ENCODE results near the gene POLR3G. TPM values are rescaled to one million over a fixed set of nuclear protein-coding genes. Genes with fewer than 3 reads are reported as not detected.

POLR3G gene
- total and polyA plus RNA-seq, 12 donors = 0.13 to 2.1 (median 0.54) TPM

- DNase-seq (peak in 1 of 2 donors; percentile 8), ATAC-seq (peak in 3 of 8 donors; percentile 66 to 85 (median 78))
- Histone ChIP-seq H3K9me3 (no peaks in the 10 kb centered on the region), H3K36me3 (no peaks in the 10 kb centered on the region), H3K27me3 (peaks cover 0 to 37% (median 18%) of the 10 kb centered on the region in 7 donors), H3K27ac (no peak overlapping the region), H3K4me1 (no peaks in the 10 kb centered on the region), H3K4me3 (no peak overlapping the region)
- TF ChIP-seq CTCF (IDR thresholded peaks at IDR 0.05) = no peak
- WGBS, 2 donors = 27 to 29% methylated on average over 5 of the region's 5 CpGs
- intact Hi-C loops (cut with DNase I) = no loop called here
These were observed 73.5 kb downstream of the POLR3G start for GRCh38 chr5:90548069-90548593.

GRCh38 chr5:90549223-90549622 lies 74.6 kb downstream of the POLR3G start:
- Histone ChIP-seq H3K27me3 (peaks cover 0 to 41% (median 22%) of the 10 kb centered on the region in 7 donors), H3K36me3 (no peaks in the 10 kb centered on the region), H3K4me3 (no peak overlapping the region), H3K9me3 (no peaks in the 10 kb centered on the region), H3K4me1 (no peaks in the 10 kb centered on the region), H3K27ac (no peak overlapping the region)
- no peak for ATAC-seq
- TF ChIP-seq CTCF (IDR thresholded peaks at IDR 0.05) = no peak
- no peak for DNase-seq
- intact Hi-C loops (cut with DNase I) = no loop called here

DNA sequence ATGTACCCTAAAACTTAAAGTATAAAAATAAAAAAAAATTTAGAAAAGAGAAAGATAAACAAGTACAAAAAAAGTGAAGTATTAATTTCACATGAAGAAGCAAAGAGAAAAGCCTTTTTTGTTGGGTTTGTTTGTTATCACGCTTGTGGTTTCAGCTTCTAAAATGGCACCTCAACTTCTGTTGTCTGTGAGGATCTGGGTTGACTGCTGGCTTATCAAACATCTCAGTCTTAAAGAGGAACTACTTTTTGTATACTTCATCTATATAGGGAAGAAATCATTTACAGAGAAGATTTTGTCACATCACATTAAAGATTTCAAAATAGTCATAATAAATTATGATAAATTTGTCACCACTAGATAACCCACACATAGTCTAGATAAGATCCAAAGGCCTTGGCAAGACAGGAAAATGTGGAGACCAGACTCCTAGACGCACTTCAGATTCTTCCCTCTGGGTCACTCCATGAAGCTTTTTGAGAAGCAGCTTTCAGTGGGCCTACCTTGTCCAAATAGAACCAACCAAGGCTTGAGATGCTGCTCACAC lies 75.1 kb downstream of the POLR3G start:
- WGBS, 2 donors = 73 to 76% methylated on average over 2 of the region's 2 CpGs
- H3K36me3 ChIP-seq = no peaks in the 10 kb centered on the region
- H3K4me3 ChIP-seq = no peak overlapping the region
- ATAC-seq (no peak), DNase-seq (no peak)
- intact Hi-C loops (cut with DNase I) = no loop called here
- no peak overlapping the region for H3K27ac ChIP-seq
- TF ChIP-seq CTCF (IDR thresholded peaks at IDR 0.05) = no peak
- no peaks in the 10 kb centered on the region for H3K9me3 ChIP-seq
- H3K4me1 ChIP-seq = no peaks in the 10 kb centered on the region
- H3K27me3 ChIP-seq = peaks cover 0 to 46% (median 22%) of the 10 kb centered on the region in 7 donors

DNA sequence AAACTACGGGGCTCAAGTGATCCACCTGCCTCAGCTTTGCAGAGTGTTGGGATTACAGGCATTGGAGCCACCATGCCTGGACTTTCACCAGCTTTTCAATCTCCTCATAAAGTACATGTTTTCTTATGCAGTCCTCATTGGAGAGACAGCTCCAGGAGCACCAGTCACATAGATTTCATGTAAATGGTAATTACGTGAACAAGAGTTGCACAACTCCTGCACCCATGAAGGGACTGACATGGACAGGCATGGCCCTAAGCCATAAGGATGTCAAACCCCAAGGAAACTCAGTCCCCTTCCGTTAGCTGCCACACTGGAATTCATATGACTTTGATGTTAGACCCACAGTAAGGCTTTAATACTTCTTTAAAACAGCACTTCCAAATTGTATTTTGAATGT lies 76.3 kb downstream of the POLR3G start:
- no peak for ATAC-seq
- TF ChIP-seq CTCF (IDR thresholded peaks at IDR 0.05) = no peak
- no peak for DNase-seq
- WGBS, 2 donors = 74 to 83% methylated on average over 3 of the region's 3 CpGs
- Histone ChIP-seq H3K27ac (no peak overlapping the region), H3K4me1 (no peaks in the 10 kb centered on the region), H3K27me3 (peaks cover 0 to 57% (median 19%) of the 10 kb centered on the region in 7 donors), H3K9me3 (no peaks in the 10 kb centered on the region), H3K4me3 (no peak overlapping the region), H3K36me3 (no peaks in the 10 kb centered on the region)
- intact Hi-C loops (cut with DNase I) = no loop called here
